Activated CD4-positive, alpha-beta T cell treated with anti-CD3 and anti-CD28 coated beads, Interleukin-2, amount 50 U/mL, for 24 hours (primary cell): ENCODE data around the gene ISCA1.

Experiments
- DNase-seq, 2 donors: peaks; one replicate each; pipeline ENCODE4 v3.0.0-alpha.2; 2020; ENCODE audit warnings: low read depth in 1 of 2, low spot score in 1 of 2

The ISCA1 gene

DNA sequence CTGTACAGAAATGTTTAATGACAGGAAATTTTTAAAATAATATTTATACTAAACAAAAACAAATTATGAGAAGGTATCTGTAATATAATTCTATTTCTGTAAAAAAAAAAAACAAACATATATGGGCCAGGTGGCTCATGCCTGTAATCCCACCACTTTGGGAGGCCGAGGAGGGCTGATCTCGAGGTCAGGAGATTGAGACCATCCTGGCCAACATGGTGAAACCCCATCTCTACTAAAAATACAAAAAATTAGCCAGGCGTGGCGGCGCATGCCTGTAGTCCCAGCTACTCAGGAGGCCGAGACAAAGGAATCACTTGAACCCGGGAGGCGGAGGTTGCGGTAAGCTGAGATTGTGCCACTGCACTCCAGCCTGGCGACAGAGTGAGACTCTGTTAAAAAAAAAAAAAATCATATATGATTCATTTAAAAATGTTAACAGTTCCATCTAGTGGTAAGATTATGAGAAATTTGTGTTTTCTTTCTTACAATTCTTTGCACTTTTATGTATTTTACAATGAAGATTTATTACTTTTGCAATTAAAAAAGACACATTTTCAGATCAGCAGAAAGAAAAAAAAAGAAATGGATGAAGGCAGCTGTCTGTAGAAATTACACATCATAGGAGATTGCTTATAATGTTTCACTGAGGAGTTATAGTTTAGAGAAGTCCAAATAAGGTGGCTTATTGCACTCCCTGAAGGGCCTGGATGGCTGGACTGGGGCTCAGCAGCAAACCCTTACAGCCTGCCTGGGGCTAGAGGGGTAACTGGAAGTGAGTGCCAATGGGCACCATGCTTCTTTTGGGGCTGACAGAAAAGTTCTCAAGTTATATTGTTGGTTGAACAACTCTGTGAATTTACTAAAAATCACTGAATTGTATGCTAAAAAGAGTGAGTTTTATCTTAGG, 43.2 kb downstream of the ISCA1 start:
- DNase-seq: no peak

DNA sequence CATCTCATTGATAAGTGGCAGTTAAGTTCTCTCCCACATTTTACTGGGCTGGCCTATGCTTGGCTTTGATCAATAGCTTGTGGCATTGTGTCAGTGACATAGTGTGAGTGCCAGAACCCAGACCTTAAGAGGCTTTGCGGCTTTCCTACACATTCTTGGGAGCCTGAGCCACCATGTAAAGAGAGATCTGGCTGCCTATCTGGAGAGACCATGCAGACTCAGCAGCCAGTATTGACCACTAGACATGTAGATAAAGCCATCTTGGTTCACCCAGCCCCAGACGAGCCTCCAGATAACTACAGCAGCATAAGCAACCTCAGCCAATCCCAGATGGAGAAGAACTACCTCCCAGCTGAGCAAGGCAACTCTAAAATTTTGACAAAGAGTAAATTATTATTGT, 51.5 kb downstream of the ISCA1 start:
- no peak for DNase-seq

GRCh38 chr9:86222667-86223066, 59.7 kb downstream of the ISCA1 start:
- no peak for DNase-seq

GRCh38 chr9:86219606-86220005, 62.7 kb downstream of the ISCA1 start:
- no peak for DNase-seq

DNA sequence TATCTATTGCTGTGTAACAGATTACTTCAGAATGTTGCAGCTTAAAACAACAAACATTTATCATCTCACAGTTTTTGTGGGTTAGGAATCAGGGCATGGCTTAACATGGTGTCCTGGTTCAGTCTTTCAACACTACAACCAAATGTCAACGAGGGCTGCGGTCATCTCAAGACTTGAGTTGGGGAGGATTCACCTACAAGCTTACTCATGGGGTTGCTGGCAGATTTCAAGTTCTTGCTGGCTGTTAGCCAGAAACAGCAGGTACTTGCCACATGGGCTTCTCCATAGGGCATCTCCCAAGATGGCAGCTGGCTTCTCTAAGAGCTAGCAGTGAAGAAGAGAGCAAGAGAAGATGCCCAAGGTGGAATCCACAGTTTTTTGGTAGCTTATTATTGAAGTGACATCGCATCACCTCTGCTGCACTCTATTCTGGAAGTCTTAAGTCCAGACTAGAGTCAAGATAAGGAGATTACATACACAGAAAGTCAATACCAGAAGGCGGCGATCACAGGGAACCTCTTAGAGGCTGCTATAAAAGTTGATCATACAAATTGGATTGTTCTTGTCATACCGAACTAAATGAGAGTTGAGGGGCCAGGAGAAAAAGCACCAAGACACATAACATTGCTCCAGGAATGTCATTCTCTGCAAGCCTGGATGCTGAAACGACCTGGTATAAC, 65.1 kb downstream of the ISCA1 start:
- DNase-seq: no peak
